Hematopoietic multipotent progenitor cell treated with erythropoietin and hydrocortisone succinate and interleukin-3 and kit ligand, for 8 days (in vitro differentiated cells): ENCODE results near the gene RAB6B.
A peak's percentile ranks its signal among the peaks of the same experiment; 100 is the strongest.

Source experiments
- DNase-seq: peaks from one replicate; pipeline ENCODE4 v3.0.0-alpha.2; 2015

The RAB6B gene

DNA sequence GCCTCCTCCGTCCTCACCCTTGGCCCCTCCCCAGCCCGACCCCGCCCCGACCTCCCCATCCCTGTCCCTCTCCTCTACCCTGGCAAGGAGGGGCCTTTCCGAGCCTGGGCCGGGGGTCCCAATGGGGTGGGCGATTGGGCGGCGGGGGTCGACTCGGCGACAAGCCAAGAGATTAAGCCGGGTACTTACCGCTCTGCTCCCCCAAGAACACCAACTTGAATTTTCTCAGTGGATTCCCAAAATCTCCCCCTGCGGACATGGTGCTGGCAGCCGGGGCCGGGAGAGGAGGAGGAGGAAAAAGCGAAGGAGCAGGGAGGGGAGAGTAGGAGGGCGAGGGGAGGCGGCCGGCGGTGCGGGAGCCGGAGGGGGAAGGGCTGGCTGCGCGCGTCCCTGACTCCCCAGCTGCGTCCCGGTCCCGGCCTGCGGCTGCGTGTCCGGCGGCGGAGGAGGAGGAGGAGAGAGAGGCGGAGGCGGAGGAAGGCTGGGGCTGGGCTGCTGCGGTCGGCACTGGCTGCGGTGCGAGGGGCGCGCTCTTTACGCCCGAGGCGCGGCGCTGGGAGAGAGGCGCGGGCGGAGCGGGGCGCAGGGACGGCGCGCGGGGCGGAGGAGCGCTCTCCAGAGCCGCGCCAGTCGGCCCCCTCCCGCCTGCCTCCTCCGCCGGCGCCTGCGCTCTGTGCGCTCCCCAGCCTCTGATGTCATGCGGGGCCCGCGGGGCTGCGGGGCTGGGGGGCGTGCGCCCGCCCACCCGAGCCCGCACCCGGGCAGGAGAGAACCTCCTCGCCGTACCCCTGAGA, at the start of gene RAB6B:
TSS of gene RAB6B (minus strand) at position 675 of the 794 bp plus-strand sequence. CDS start at position 259, 416 bp downstream.
- peak; percentile 75 for DNase-seq

DNA sequence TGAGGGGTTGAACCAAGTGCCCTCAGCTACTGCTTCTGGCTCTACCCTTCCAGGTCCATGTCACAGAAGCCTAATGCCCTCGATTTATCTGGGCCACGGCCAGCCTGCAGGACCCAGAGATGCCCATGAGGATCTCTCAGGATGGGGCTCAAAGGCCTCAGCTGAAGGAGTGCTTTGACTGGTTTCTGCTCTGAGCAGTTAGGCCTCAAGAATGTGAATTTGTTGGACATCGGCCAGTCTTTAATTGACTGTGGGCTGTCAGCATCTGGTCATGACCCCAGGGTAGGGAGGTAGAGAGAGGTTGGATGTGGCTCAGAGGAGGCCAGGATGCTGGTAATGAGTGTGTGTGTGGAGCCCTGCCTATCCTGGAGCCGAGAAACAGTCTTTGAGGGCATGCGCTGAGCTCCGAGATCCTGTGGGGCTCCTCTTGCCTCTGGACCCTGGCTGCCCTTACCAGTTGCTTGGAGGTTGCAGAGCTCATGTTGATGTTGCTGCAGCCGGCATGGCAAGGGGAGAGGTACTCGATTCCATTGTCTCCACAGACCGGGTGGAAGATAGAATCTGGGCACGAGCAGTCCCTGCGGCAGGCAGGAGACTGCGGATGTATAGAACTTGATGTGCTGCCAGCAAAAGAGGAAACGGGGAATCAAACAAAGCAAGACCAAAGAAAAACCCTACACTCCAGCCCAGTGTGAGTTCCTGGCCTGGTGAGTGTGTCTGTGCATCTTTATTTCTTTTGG, 49.1 kb upstream of the RAB6B start:
- no peak for DNase-seq

DNA sequence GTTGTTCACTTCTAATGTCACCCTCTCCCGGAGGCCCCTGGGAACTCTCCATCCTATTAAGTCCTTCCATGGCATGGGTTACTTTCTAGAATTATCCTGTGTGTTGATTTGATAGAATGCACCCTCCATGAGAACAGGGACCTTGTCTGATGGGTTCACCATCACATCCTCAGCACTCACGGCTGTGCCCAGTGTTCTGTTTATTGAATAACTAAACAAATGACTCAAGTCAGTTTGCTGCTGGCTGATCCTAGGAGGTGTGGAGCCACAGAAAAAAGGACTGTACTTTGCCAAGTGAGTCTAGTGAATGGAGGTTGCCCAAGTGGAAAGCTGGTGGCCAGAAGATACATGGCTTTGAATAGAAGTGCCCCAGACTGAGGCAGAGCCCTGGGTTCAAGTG, 48.5 kb upstream of the RAB6B start:
- DNase-seq, result no peak

DNA sequence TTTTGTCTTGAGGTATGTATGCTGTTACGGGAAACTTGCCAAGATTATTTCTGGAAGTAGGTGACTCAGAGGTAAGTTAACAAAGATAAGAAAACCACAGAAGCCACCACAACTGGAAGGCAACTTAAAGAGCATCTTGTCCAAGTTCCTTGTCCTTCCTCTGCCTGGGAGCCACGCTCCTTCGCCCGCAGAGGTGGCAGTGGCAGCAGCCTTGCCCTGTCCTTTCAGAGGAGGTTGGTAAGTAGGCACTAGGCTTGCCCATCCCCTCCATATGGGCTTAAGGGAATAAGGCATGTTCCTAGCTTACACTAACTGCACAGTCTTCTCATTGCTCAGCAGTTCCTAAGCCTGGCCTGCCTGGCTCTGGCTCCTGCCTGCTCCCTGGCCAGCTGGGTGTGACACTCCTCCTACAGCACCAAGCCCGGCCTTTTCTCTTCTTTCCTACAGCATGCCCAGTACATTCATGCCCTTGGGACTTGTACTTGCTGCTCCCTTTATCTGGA, 48.0 kb upstream of the RAB6B start:
- peak; percentile 84 for DNase-seq

DNA sequence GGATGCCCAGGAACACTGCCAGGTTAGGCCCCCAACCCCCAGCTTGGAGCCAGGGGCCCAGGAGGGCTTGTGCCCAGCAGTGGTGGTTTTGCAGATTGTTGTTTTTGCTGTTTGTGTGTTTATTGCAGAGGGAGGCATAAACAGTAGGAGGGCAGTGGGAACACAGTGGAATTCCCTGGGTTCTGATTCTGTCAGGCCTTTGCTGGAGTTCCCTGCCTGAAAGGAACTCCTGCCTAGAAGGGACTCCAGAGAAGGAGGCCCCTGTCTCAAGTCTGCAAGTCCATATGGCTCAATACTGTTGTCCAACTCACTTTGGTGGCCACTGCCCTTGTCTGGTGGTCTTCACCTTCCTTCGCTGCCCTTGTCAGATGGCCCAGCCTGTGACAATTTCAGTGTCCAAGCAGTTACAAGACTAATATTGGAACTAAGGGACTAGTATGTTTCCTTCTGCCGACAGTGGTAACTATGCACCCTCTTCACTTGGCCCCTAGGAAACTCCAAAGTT, 47.4 kb upstream of the RAB6B start:
- DNase-seq, result no peak

DNA sequence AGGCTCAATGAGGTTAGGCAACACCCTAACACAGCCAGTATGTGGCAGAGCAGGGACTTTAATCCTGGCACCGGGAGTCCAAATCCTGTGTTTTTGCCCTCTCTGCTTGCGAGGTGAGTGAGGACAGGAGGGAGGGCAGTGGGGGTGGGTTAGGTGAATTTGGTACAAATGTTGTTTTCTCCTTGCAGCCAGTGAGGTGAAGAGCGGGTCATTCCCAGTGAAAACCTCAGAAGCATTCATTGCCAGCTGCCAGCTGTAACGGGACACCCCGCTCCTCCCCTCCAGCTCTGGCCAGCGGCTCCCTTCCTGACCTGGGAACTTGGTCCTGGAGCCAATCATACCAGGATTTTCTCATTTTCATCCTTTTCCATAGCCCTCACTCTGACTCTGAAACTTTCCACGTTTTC, 45.7 kb upstream of the RAB6B start:
- no peak for DNase-seq

DNA sequence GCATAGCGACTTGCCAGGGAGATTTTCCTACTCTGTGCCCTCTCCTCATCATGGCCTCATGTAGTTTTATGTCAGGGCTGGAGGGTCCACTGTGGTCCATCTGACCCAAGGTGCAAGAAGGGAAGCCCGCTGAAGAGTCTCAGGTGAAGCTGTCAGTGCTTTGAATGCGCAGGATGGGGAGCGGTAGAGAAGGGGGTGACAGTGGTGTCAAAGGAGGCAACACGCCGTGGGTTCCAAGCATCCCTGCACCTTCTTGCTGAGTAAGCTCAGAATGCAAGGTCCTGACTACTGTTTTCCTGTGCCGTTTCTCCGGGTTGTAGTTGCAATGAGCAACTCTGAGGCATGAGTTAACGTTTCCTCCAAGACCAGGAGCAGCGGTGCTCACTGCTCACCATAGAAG, 44.9 kb upstream of the RAB6B start:
- no peak for DNase-seq

DNA sequence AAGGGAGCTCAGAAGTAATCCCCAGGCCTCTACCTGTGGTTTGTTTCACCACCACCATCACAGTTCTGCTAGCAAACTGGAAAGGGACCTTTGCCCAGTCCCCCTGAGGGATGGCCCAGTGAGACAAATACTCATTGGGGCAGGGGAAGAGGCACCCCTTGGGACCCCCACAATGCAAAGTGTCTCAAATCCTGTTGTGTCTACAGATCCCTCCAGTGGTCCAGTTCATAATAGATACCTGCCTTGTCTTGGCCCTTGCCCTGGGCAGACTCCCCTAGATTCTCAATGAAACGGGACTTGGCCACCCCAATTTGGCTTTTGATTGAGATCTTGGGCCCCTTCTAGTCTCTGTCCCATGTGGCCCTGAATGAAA, 43.8 kb upstream of the RAB6B start:
- DNase-seq, result no peak

DNA sequence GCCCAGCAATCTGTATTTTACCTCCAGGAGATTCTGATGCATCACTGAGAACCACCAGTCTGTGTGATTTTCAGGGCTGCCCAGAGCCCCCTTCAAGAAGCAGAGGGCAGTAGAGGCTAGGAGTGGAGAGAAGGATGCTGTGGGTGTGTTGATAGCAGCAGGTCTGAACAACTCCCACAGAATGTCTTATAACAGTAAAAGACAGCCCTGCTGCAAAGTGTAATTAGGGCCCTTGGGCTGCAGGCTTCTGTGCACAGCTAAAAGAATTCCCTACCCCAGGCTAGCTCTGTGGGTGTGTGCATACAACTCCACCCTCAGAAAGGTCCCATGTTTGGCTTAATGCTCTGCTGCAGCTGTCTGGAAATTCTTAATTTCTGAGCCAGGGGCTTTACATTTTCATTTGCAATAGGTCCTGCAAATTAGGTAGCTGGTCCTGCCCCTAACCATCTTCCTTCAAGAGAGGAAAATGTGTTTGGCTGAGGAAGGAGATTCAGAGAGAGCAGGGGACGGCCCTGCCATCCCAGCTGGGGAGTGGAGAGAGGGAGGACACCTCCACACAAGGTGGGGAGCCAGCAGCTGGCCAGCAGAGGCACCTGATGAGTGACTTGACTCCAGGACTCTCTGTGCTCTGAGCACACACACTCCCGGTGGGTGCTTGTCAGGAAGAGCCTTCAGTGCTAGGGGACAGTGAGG, 43.2 kb upstream of the RAB6B start:
- no peak for DNase-seq

DNA sequence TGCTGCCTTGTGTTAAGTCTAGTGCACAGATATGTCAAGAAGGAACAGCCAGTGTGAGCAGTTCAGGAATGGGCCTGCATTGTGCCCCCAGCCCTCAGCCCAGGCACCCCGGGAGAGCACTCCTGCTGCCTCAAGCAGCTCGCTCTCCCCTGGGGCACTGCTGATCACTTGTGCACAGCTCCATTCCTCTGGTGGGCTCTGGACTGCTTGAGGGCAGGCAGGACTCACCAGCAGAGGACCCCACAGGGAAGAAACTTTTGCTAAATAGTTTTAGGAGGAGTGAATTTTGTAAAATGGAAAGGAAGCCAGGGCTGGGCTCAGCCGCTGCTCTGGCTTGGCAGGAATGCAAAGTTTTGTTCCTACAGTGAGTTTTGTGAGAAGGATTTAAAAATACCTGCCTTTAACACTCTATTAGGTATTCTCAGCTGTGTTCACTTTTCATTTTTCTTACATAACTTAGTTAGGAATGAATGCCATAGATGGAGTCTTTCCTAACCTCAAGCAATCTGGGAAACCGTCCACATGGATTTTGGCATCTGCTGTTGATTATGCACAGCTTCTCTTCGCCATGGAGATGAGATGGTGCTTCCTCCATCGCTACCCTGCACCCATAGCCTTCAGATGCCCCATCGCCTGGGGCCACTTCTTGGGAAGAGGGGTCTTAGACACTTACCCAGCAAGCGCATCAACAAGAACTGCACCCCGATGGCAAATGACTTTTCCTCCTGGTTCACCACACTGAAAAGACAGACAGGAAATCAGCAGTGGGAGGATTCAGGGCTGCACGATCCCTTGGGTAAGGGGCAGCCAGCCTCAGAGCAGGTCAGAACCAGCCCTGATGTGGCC, 42.3 kb upstream of the RAB6B start:
- no peak for DNase-seq

DNA sequence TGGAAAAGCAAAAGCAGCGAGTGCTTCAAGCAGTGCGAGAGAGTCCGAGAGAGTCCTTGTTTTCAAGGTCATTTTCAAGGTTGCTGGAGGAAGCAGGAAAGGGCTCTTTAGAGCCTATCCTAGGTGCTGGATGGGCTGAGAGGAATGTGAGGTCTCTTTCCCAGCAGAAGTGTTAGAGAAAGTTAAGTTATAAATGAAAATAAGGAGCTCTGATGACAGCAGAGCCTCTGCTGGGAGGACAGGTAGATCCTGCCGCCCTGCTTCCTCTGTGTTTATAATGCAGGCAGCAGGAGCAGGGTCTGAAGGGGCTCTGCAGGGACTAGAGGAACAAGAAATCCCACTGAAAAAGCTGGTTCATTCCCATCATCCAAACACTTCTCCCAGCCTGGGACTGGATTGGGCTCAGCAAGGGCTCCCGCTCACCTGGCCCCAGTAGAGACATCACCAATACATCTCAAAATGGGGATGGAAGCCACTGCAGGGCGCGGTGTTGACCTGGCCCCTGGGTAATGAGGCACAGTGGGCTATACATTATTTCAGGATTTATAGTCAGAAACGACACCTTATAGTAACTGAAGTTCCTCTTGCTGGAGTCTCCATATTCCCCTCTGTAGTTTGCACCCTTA, 41.5 kb upstream of the RAB6B start:
- DNase-seq, result no peak

DNA sequence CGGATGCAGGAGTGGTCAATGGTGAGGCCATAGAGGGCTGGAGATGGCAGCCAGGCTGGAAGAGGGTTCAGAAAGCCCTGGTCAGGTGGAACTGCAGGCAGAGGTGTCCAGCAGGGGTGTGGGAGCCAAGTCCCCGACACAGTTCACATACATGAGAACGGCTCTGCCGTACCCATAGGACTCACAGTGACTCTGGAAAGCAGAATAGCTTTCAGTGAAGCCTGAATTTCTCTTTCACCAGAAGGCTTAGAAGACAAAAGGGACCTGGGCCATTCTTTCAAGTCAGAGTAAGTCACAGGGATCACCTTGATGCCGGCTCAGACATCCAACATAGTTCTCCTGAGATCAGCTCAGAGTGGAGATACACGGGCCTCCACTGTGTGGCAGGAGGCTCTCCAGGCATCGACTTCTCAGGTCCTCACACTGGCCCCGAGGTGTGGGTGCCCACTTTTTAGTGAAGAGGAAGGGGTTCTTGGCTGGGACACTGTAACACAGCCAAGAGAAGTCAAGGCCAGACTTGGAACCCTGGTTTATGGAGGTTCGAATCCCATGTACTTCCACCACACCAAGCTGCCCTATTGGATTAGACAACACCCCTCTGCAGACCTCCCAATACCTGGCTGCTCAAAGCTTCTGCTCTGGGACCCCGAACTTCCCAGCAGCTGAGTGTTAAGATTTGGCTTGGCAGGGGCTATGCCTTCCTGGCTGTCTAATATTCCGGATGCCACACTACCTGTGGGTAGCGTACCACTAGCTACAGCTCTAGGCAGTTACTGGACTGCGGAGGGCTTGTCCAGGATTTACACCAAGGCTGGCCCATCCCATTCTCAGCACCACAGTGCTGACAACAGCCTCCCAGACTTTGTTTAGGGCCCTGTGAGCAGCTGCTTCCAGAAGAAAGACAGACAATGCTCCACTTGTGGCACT, 40.4 kb upstream of the RAB6B start:
- no peak for DNase-seq

DNA sequence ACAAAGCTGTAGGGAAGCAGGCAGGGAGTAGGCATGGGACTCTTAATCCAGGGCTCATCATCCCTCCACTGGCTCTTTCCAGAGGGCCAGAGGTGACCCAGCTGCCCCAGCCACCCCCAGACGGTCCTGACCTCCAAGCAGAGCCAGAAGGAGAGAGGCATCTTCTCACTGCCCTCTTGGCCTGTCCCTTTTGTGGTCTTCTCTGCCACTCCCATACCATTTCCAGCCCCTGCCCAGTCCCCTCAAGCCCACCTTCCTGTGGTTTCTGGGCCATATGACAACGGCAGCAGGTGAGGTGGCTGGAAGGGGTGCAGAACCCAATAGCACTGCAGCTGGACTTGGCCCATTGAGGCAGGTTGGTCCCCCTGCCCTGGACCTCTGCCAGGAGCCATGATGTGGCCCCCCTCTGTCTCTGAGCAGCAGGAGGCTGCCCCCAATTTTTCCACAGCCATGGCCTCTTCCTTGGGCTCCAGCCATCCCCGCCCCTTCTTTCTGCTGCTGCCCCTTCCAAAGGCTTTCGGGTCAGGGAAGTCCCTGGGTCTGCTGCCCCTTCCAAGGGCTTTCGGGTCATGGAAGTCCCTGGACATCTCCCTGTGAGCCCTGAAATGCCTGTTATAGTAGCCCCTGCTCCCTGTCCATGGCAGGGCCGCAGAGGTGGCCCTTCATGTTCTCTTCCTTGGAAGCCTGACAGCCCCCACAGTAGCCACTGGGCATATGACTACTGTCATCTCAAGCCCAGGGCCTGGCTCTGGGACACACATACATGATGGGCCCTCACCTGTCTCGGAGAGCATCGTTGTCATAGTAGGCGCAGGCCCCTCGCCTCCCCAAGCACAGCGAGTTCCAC, 39.5 kb upstream of the RAB6B start:
- no peak for DNase-seq

DNA sequence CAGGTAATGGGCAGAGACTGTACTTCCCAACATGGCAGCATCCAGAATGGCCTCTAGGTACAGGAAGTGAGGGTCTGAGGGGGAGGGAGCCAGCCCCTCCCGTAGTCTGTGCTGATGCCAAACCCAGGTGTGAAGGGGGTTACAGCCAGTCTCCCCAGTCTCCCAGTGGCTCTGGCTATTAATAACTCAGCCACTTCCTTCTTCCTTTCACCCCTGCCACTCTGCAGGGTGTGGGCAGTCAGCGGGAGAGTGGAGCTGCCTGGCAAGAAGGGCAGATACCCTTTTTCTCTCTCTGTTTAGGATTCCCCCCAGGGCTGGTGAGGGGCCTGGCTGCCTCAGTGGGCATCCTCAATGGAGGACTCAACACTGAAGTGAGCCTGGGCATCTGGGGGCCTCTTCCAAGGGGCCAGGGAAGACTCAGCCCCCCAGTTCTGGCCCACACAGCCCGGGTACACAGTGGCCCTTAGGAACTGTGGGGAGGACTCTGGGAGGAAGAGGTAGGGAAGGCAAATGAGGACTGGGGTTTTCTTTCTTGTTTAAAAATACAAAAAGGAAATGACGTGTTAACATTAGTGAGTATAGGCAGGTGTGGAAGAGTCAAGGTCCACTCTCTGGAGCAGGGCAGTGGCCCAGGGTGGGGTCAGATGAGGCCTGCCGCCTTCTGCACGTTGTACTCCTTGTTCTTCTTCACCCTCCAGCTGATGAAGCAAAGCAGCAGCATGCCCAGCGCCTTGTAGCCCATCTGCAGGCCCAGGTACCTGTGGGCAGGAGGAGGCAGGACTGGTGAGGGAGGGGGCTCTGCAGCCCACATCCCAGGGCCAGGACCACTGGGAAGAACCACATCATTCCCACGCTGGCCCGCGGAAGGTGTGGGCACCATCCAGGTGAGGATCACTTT, 38.6 kb upstream of the RAB6B start:
- no peak for DNase-seq

DNA sequence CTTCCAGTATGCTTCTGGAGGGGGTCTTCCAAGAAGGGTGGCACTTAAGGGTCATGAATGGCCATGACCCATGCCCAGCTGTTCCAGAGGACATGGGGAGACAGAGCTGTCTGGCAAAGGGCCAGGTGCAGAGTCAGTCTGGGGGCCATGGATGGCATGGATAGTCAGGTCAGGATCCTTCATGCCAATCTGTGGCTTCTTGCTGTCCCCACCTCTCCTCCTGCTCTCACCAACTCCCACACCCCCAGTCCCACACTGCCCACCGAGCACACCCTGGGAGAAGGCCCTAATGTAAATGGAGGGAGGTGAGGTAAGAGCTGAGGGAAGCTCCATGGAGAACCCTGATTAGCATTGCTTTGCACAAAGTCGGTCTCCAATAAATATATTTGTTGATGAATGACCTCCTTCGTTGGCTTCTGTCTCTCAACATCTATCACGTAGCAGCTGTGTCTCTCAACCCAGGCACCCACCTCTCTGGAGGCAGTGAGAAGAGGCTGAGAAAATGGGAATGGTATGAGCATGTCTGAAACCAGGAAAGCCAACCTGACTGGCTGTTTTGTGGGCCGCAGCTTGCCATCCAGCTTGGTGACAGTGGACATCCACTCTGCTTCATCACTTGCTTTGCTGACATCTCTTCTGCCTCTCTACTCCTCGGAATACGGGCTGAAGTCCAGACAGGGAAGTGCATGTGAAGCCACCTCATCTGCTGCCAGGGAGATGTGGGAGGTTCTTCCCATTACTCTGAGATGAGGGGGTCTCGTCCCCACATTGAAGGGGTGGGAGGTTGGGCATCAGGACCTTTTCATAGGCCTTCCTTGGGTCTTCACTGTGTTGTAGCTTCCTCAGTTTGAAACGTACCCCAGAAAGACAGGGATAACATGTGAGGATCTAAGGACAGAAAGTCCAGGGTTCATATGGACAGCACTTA, 37.7 kb upstream of the RAB6B start:
- no peak for DNase-seq

DNA sequence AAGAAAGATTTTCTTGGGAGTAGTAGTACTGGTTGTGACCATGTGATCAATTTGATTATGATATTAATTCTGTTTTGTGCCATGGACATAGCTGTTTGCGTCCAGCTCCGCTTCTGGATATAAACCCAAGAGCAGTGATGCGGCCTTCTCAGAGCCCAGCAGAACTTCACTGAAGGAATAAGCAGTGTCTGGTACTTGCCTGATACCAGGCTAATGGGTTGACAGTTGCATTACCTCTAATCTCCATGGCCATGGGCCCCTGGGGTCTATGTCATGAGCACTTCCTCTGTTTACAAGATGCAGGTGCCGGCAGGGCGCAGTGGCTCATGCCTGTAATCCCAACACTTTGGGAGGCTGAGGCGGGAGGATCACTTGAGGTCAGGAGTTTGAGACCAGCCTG, 36.3 kb upstream of the RAB6B start:
- DNase-seq, result no peak

DNA sequence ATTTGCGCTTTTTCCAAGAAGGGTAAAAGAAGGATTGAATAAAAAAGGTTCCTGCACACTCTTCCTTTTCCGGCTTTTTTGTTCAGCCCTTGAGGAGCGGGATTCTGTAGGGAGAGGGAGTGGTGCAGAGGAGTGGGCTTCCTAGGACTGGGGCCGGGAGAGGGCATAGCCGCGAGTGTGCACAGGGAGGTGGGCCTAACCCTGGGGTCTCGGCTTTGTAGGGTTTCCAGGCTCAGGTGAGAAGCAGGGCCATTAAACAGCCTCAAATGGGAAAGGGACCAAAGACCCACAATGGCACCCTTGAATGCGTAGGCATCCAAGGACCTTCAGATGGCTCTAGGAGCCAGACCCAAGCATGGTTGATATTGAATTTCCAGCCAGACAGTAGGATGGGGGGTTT, 35.4 kb upstream of the RAB6B start:
- DNase-seq, result no peak
